Thyroid gland (tissue), 4 donors: ENCODE data around the gene DAB1.

Experiments used
- CTCF ChIP-seq, 6 experiments: fragments of 200-600 bp in 3 of 6; fragments of 450-650 bp in 3 of 6; sonication (generic) in 3 of 6; IDR thresholded peaks; one replicate each; pipeline ENCODE4 v1.5.1; 2016 to 2019; ENCODE audit warnings: antibody characterized with exemption in 6 of 6, mild to moderate bottlenecking in 2 of 6, inconsistent platforms in 1 of 6, moderate library complexity in 1 of 6
- POLR2A ChIP-seq, 2 donors: fragments of 450-650 bp; IDR thresholded peaks; one replicate each; pipeline ENCODE4 v1.6.1; 2017; ENCODE audit warnings: antibody characterized with exemption in 2 of 2, mild to moderate bottlenecking in 2 of 2, moderate library complexity in 1 of 2

- TF ChIP-seq CTCF (IDR thresholded peaks at IDR 0.05), result no peak
- no peak for TF ChIP-seq POLR2A (IDR thresholded peaks at IDR 0.05)
These were observed 221.6 kb downstream of the DAB1 start for GRCh38 chr1:57202241-57202640.
